ENCODE results near the gene SHOX.
"Not testable (repeated sequence)": the region's sequence is repeated elsewhere in the genome, so short reads cannot be mapped to it uniquely, and the experiment has no call there.

DNA sequence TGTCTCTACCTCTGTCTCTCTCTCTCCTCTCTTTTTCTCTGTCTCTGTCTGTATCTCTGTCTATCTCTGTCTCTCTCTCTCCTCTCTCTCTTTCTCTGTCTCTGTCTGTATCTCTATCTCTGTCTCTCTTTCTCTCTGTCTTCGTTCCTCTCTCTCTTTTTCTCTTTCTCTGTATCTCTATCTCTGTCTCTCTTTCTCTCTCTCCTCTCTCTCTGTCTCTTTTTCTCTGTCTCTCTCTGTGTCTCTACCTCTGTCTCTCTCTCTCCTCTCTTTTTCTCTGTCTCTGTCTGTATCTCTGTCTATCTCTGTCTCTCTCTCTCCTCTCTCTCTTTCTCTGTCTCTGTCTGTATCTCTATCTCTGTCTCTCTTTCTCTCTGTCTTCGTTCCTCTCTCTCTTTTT is 4.5 kb upstream of the SHOX start:
- TF ChIP-seq CTCF (IDR thresholded peaks at IDR 0.05); POLR2AphosphoS5 (IDR thresholded peaks at IDR 0.05); EP300 (IDR thresholded peaks at IDR 0.05); POLR2A (IDR thresholded peaks at IDR 0.05; ENCODE audit: low read depth): not testable (repeated sequence)
